AG09309 (cell line): ENCODE data around the gene IGFBP7.
"Not testable (repeated sequence)": the region's sequence is repeated elsewhere in the genome, so short reads cannot be mapped to it uniquely, and the experiment has no call there.

ENCODE experiments used
- DNase-seq: peaks from one replicate; pipeline ENCODE4 v3.0.0-alpha.2; 2010; ENCODE audit warnings: low read depth
- H3K4me3 ChIP-seq: 2 replicates; pipeline ENCODE4 v1.5.1; 2011; ENCODE audit warnings: mild to moderate bottlenecking, low read depth, low read length, moderate library complexity; ENCODE audit not compliant: control insufficient read depth
- CTCF ChIP-seq: IDR thresholded peaks from 2 replicates; pipeline ENCODE4 v1.5.1; 2011; ENCODE audit warnings: mild to moderate bottlenecking, low read depth, low read length, inconsistent platforms; ENCODE audit not compliant: insufficient read depth, control insufficient read depth; ENCODE audit errors: missing control alignments

IGFBP7 gene

GRCh38 chr4:57063518-57063917 lies 46.7 kb downstream of the IGFBP7 start:
- no peak overlapping the region for H3K4me3 ChIP-seq
- TF ChIP-seq CTCF: no peak
- no peak for DNase-seq

GRCh38 chr4:57061395-57061794 lies 48.8 kb downstream of the IGFBP7 start:
- TF ChIP-seq CTCF: no peak

DNA sequence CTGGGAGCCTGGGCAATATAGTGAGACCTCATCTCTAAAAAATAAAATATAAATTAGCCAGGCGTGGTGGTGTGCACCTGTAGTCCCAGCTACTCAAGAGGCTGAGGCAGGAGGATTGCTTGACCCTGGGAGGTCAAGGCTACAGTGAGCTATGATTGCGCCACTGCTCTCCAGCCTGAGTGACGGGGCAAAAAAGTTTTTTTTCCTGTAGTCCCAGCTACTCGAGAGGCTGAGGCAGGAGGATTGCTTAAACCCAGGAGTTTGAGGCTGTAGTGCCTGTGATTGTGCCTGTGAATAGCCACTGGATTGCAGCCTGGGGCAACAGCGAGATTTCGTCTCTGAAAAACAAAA lies 49.5 kb downstream of the IGFBP7 start:
- DNase-seq, H3K4me3 ChIP-seq: not testable (repeated sequence)

More at GRCh38 chr4:57061395-57061794, 48.8 kb downstream of the IGFBP7 start:
- H3K4me3 ChIP-seq: no peak overlapping the region
- no peak for DNase-seq

- no peak for DNase-seq
- no peak overlapping the region for H3K4me3 ChIP-seq
- TF ChIP-seq CTCF: no peak
These were observed 50.1 kb downstream of the IGFBP7 start for GRCh38 chr4:57059890-57060716.

DNA sequence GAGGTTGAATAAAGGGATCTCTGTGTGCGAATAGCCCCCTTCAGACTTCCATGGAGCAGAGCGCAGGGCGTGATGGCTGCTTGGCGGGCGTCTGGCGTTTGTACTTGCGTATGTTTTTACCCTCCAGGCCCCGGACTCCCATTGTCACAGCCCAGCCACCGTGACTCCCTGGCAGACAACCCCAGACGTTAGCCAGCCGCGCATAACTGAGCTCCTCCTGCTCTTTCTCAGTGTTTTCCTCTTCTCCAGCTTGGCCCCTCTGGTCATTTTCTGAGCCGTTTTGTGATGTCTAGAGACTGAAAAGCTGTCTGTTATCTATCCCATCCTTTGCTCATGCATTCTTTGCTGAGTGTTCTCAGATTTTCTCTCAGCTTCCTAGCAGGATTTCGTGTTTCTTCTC lies 54.3 kb downstream of the IGFBP7 start:
- DNase-seq: no peak
- no peak for TF ChIP-seq CTCF
- H3K4me3 ChIP-seq: no peak overlapping the region

DNA sequence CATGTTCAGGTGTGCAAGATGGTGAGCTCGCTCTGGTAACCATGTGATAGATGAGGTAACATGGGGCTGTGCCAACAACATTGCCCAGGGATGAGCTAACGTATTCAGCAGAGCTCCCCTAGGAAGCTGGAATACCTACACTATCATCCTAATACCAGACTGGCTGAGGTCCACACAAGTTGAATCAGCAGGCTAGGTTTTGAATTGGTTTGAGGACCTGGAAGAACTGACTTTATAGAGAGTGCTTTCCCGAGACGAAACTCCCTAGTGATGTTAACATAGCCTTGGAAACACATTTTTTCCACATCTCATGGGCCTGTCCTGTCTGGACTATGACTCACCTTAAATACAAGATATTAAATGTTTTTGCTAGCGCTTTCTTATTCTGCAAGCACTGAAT lies 56.7 kb downstream of the IGFBP7 start:
- TF ChIP-seq CTCF: no peak
- H3K4me3 ChIP-seq: no peak overlapping the region
- DNase-seq: no peak

GRCh38 chr4:57051524-57051923 lies 58.7 kb downstream of the IGFBP7 start:
- DNase-seq: no peak
- no peak overlapping the region for H3K4me3 ChIP-seq
- no peak for TF ChIP-seq CTCF
